Measurements from ENCODE around the gene VPS37B. TPM values are rescaled to one million over a fixed set of nuclear protein-coding genes. Genes with fewer than 3 reads are reported as not detected.

VPS37B gene
- total RNA-seq, 1 experiment from 2014 or later = 12.3 TPM

- Histone ChIP-seq H3K23ac (ENCODE audit: insufficient read length, low read depth, low read length) (no peak overlapping the region), H3K27me3 (ENCODE audit: insufficient read depth, low read length) (no peaks in the 10 kb centered on the region), H3K9ac (ENCODE audit: extremely low read depth, insufficient read length, low read length) (no peak overlapping the region), H3K4me2 (ENCODE audit: insufficient read depth, insufficient read length, low read length) (no peak overlapping the region), H3K79me1 (ENCODE audit: insufficient read depth, low read depth, low read length, poor library complexity, severe bottlenecking) (no peaks in the 10 kb centered on the region), H2AFZ (ENCODE audit: low read length) (no peak overlapping the region), H4K91ac (ENCODE audit: insufficient read length, low read depth, low read length) (no peak overlapping the region), H4K20me1 (ENCODE audit: control insufficient read depth, insufficient read depth, insufficient read length) (no peaks in the 10 kb centered on the region), H2BK5ac (ENCODE audit: insufficient read length, low read length) (no peak overlapping the region), H3K9me3 (ENCODE audit: control insufficient read depth, low read depth, low read length) (no peaks in the 10 kb centered on the region), H4K5ac (ENCODE audit: insufficient read length, low read depth, low read length) (no peak overlapping the region), H3K4me1 (ENCODE audit: insufficient read depth, low read length) (no peaks in the 10 kb centered on the region), H2BK12ac (ENCODE audit: insufficient read length, low read depth, low read length) (no peak overlapping the region), H3K79me2 (ENCODE audit: insufficient read depth, low read length) (no peaks in the 10 kb centered on the region), H2AK5ac (ENCODE audit: insufficient read length, low read length) (no peak overlapping the region), H3K23me2 (ENCODE audit: insufficient read length, low read depth, low read length, poor library complexity, severe bottlenecking) (no peaks in the 10 kb centered on the region), H4K8ac (replicated peaks; ENCODE audit: insufficient read length, low read depth, low read length) (no peak overlapping the region), H3K27ac (ENCODE audit: insufficient read length, low read depth, low read length) (no peak overlapping the region), H2BK15ac (ENCODE audit: low read depth, low read length) (no peak overlapping the region), H3K14ac (ENCODE audit: insufficient read depth, low read length) (no peak overlapping the region), H3K4ac (ENCODE audit: low read depth, low read length) (no peak overlapping the region), H3T11ph (ENCODE audit: low read length) (no peak overlapping the region), H2BK20ac (ENCODE audit: low read depth, low read length, poor library complexity, severe bottlenecking) (no peak overlapping the region), H3K18ac (ENCODE audit: insufficient read length, low read depth, low read length) (no peak overlapping the region), H2BK120ac (ENCODE audit: low read depth, low read length, poor library complexity, severe bottlenecking) (no peak overlapping the region), H3K56ac (ENCODE audit: insufficient read length, low read depth, low read length) (no peak overlapping the region)
- Mint-ChIP-seq H3K9me3 (no peaks in the 10 kb centered on the region), H3K27ac (no peak overlapping the region), H3K27me3 (ENCODE audit: low read depth) (peaks cover 26% of the 10 kb centered on the region), H3K4me3 (no peak overlapping the region), H3K36me3 (ENCODE audit: insufficient read depth in 1 of 3, low read depth in 3 of 3) (no peaks in the 10 kb centered on the region), H3K4me1 (peaks cover 0 to 6% of the 10 kb centered on the region in 2 experiments; a peak in 2 of 4 replicates)
- no CpG with 5 or more reads among the region's 4 CpGs for WGBS (ENCODE audit: extremely low coverage, insufficient read length, low lambda C conversion rate)
- DNase-seq = no peak
- TF ChIP-seq CTCF (conservative IDR thresholded peaks at IDR 0.05) = no peak
Measured at GRCh38 chr12:122939125-122939524, 43.2 kb upstream of the VPS37B start.
